OCI-LY3 (cell line): Measurements from ENCODE around the gene TUBB.

Source experiments
- CTCF ChIP-seq: fragments of 200-600, 300-600 bp; sonication (generic); IDR thresholded peaks from 2 replicates; pipeline ENCODE4 v1.5.1; 2014; ENCODE audit warnings: antibody characterized with exemption, low read length, low read depth
- EZH2phosphoT487 ChIP-seq: fragments of 200-600 bp; shearing (Covaris generic); IDR thresholded peaks from 2 replicates; pipeline ENCODE4 v1.6.1; 2018; ENCODE audit warnings: antibody characterized with exemption, mixed run types, low read depth

- no peak for TF ChIP-seq CTCF
- no peak for TF ChIP-seq EZH2phosphoT487
These were observed 27.1 kb downstream of the TUBB start for GRCh38 chr6:30747300-30747687.
